ENCODE results near the gene RHEX.

The RHEX gene

GRCh38 chr1:206112600-206113301 lies 59.8 kb downstream of the RHEX start:
- FAIRE-seq (no peak), DNase-seq (ENCODE audit: insufficient read length, low spot score) (no peak)

DNA sequence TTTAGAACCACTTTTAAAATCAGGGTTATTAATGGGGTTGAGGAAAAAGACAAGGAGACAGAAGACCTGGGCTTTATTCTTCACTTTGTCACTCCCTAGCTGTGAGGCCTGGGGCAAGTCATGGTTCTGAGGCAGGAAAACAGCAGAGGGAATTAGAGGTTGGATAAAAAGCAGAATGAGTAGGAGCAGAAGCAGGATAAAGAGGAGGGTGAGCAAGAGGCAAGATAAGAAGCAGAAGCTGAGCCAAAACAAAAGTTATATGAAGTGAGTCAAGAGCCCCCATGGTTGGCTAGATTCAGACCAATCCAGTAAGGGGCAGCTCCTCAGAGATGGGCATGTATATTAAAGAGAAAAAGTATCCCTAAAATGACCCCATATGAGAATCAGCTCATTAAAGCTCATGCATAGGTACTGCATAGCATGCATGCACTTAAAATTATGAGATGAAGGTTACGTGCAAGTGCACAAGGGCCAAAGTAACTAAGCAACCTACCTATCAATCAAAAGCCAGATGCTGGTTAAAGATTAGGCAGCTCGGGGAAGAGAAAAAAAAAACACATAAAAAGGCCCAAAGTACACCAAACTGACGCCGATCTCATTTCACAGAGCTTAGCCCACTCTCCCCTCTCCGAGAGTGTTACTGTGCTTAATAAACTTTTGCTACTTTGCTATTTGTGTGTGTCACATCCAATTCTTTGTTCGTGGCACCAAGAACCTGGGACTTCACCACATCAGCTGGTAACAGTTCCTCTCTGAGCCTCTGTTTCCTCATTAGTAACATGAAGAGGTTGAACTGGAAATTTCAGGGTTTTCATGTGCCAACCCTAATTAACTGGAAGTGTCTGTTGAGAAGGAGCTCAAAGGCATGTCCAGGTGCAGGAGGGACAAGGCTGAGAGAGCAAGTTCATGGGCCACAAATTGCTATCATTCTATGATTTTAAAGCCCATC lies 62.0 kb downstream of the RHEX start:
- FAIRE-seq, result no peak

DNA sequence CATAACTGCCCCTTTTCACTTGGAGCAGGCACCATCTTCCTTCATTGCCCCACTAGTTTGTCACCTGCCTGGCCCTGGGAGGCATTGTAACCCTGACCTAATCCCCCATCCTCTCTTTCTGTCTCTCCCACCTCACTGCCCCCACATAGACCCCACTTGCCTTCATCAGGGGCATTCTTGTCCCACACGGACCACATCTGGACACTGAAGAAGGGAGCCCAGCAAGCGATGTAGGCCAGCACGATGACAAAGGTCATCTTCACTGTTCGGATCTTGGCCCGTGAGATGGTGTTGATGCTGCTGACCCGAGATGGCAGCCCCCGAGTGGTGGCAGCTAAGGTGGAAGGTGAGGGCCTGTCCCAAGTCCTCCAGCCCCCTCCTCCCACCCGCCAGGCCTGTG lies 62.8 kb downstream of the RHEX start:
- FAIRE-seq (peak; percentile 16), DNase-seq (ENCODE audit: insufficient read length, low spot score) (no peak)

More for the DNA sequence above, 62.0 kb downstream of the RHEX start:
- no peak for DNase-seq (ENCODE audit: insufficient read length, low spot score)

- no peak for FAIRE-seq
- DNase-seq (ENCODE audit: insufficient read length, low spot score), result no peak
These were observed 63.4 kb downstream of the RHEX start for GRCh38 chr1:206116191-206116872.

DNA sequence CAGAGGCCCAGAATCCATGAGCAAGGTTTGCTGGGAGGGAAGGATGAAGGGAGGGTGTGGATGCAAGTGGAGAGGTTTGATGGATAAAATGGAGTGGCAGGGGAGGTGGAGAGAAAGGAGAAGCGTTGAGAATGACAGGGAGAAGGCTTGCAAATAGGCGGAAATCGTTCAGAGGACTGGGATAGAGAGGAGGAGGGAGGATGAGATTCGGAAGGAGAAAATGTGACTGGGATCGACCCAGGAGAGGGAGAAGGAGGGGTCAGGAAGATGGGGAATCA lies 63.8 kb downstream of the RHEX start:
- no peak for FAIRE-seq
- no peak for DNase-seq (ENCODE audit: insufficient read length, low spot score)

DNA sequence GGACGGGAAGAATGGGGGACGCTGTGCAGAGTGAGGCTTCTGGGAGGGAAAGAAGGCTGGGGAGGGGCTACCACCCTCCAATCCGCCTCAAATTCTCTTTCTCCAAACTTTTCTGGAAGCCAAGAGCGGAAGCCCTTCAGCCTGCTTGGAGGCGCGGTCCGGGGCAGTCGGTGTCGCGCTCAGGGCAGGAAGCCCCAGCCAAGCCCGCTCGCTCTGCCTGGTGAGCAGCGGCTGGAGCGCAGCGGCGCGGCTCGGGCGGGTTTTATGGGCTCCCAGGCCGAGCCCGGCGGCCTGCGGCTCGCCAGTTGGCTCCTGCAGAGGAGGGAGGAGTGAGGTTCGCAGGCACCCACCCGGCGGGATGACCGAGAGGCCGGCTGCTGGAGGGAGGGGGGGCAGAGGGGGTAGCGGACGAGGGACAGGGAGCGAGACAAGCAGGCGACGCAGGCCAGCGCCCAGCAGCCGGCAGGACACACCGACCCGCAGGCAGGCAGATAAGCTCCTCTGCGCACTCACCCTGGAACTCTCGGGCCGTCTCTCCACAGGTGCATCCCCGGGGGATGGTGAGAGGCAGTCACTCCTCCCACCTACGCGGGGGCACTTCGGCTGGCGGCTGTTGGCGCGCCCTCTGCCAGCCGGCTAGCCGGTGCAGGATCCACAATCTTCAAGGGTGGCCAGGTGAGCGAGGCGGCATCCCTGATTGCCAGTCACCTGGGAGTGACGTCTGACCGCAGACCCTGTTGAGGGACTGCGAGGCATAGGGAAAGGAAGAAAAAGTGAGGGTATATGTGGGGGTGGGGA lies 64.4 kb downstream of the RHEX start, which contains the start of gene AVPR1B:
TSS of gene AVPR1B (minus strand) at position 238 of the 798 bp plus-strand sequence. CDS start 498 bp downstream, outside the sequence.
- DNase-seq (ENCODE audit: insufficient read length, low spot score) (peak; percentile 64), FAIRE-seq (peak; percentile 33)

GRCh38 chr1:206120406-206120805 lies 67.4 kb downstream of the RHEX start:
- FAIRE-seq, result no peak

GRCh38 chr1:206121269-206121668 lies 68.3 kb downstream of the RHEX start:
- no peak for FAIRE-seq
- DNase-seq (ENCODE audit: insufficient read length, low spot score), result no peak

More at GRCh38 chr1:206120406-206120805, 67.4 kb downstream of the RHEX start:
- no peak for DNase-seq (ENCODE audit: insufficient read length, low spot score)

DNA sequence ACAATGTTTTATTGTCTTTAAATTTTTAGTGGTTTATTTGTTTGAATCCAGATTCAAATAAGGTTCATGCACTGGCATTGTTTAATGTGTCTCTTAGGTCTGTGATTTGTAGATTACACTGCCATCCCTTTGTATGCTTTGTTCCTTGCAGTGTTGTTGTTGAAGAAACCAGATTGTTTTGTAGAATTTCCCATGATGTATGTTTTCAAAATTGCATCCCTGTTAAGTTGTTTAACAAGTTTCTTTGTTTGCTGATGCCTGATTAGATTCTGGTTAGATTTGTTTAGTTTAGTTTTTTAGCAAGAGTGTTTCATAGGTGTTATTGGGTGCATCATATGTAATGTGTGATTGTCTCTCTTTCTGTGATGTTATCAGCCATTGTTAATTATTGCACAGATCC lies 69.7 kb downstream of the RHEX start:
- FAIRE-seq, result no peak

GRCh38 chr1:206125346-206125745 lies 72.4 kb downstream of the RHEX start:
- no peak for FAIRE-seq
- DNase-seq (ENCODE audit: insufficient read length, low spot score), result no peak

More for the DNA sequence above, 69.7 kb downstream of the RHEX start:
- no peak for DNase-seq (ENCODE audit: insufficient read length, low spot score)

GRCh38 chr1:206127336-206127735 lies 74.4 kb downstream of the RHEX start:
- no peak for DNase-seq (ENCODE audit: insufficient read length, low spot score)
- FAIRE-seq, result no peak

- FAIRE-seq (no peak), DNase-seq (ENCODE audit: insufficient read length, low spot score) (peak; percentile 41)
These were observed 75.2 kb downstream of the RHEX start for GRCh38 chr1:206128196-206128595.

GRCh38 chr1:206131037-206131436 lies 78.1 kb downstream of the RHEX start:
- FAIRE-seq (no peak), DNase-seq (ENCODE audit: insufficient read length, low spot score) (no peak)

DNA sequence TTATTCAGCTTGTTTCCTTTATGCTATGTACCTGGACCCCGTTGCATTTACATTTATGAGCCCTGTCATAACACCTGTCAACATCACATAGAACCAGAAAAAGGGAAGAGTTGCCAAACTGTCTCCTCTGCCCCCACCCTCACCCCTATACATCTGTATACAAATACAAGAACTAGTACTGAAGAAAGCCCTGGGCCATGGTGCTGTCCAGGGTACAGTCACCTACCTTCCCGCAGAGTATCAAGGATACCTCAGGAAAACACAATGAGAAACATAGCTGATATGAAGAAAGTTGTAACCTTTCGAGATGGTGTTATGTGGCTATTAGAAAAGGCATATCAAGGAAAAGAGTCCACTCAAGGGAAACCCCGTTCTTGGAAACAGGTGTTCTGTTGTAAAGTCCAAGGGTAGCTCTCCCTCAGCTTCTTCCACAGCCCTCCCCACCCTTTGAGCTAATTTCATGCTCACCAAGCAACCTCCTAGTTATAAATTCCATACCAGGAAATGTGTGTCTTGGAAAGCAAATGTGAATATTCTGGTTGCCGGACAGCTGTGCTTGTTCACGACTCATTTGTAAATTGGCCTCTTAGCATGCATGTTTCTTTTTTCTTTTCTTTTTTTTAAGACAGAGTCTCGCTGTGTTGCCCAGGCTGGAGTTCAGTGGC lies 80.9 kb downstream of the RHEX start:
- FAIRE-seq, result no peak

DNA sequence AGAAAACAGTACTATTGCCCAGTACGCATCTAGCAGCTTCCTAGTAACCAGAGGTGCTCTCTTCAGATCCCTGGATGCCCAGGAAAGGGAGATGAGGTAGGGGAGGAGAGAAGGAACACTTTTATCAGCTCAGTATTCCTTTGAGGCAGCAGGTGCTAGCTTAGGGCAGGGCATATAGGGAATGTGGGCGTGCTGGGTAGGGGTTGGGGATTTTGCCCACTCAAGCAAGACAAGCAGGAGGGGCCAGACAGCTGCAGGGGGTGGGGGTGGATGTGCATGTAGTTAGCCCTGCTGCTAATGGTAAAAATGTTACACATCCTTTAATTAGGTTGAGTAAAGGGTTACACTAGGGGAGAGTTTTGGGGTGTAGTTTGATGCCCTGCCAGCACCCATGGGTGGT lies 82.3 kb downstream of the RHEX start:
- FAIRE-seq (no peak), DNase-seq (ENCODE audit: insufficient read length, low spot score) (no peak)

More for the DNA sequence above, 80.9 kb downstream of the RHEX start:
- no peak for DNase-seq (ENCODE audit: insufficient read length, low spot score)

DNA sequence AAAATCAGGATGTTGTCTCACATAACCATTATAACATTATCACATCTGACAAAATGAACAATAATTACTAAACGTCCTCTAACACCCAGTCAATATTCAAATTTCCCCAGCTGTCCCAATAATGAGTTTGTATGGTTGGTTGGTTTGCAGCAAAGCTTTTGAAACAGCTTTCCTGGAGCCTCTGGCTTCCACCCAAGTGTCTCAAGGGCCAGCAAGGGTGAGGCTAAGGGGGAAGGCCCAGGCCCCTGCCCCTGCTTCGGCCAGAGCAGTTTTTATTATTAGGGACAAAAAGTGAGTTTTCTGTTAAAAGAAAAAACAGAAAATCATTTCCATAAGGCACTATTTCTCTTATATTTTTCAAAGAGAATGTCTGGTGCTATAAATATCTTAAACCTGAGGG lies 83.3 kb downstream of the RHEX start:
- DNase-seq (ENCODE audit: insufficient read length, low spot score) (no peak), FAIRE-seq (no peak)

- no peak for DNase-seq (ENCODE audit: insufficient read length, low spot score)
- FAIRE-seq, result no peak
These were observed 89.0 kb downstream of the RHEX start for GRCh38 chr1:206142011-206142410.

DNA sequence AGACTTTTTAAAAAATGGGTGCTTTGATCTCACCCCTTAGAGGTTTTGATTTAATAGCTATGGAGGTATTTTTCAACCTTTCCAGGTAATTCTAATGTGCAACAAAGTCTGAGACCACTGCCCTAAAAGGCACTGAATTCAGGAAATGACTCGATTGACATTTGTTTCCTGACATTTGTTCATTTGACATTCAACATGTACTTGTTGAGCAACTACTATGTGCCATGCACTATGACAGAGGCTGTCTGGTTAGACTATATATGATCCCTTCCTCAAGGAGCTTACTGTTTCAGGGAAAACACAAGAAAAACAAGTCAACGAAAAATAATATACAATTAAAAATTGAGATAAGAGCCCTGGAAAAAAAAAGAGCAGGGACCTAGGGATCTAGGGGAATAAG lies 89.8 kb downstream of the RHEX start:
- FAIRE-seq (no peak), DNase-seq (ENCODE audit: insufficient read length, low spot score) (no peak)

GRCh38 chr1:206143537-206144172 lies 90.7 kb downstream of the RHEX start:
- DNase-seq (ENCODE audit: insufficient read length, low spot score) (no peak), FAIRE-seq (no peak)

All from HTR-8/SVneo (cell line).